ENCODE measurements around the gene AUTS2.

DNA sequence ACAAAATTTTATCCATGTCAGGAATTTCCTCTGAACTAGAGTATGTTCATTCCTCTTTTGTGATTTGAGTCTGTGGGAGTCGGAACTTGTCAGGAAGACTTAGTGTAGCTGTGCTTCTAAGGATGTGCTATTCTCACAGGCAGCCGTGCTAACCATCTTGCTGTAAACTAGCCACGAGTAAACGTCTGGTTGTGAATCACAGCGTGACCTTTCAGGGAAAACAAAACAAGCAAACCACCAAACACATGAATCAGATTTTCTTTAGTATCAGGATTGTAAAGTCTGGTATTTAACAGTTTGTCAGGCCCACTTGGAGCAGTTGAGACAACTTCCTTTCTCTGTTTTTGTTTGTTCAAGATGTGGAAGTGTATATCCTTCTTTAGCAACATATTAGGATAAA is 32.0 kb downstream of the AUTS2 start:
- TF ChIP-seq, protein P1, sequence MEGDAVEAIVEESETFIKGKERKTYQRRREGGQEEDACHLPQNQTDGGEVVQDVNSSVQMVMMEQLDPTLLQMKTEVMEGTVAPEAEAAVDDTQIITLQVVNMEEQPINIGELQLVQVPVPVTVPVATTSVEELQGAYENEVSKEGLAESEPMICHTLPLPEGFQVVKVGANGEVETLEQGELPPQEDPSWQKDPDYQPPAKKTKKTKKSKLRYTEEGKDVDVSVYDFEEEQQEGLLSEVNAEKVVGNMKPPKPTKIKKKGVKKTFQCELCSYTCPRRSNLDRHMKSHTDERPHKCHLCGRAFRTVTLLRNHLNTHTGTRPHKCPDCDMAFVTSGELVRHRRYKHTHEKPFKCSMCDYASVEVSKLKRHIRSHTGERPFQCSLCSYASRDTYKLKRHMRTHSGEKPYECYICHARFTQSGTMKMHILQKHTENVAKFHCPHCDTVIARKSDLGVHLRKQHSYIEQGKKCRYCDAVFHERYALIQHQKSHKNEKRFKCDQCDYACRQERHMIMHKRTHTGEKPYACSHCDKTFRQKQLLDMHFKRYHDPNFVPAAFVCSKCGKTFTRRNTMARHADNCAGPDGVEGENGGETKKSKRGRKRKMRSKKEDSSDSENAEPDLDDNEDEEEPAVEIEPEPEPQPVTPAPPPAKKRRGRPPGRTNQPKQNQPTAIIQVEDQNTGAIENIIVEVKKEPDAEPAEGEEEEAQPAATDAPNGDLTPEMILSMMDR (IDR thresholded peaks at IDR 0.05; ENCODE audit: insufficient read depth, low read length, poor library complexity, severe bottlenecking) = no peak
- TF ChIP-seq EZH2phosphoT487 (conservative IDR thresholded peaks at IDR 0.05; ENCODE audit: low read length) = no peak

Data from SU-DHL-6 (cell line).